UCSD-AML1 (cell line): Measurements from ENCODE around the gene LPGAT1.
"Not testable (repeated sequence)": the region's sequence is repeated elsewhere in the genome, so short reads cannot be mapped to it uniquely, and the experiment has no call there.

ENCODE experiments used
- DNase-seq: peaks from one replicate; lab custom pipeline; 2025; ENCODE audit not compliant: unreplicated experiment; lab: John Stamatoyannopoulos, UW

LPGAT1 gene

GRCh38 chr1:211736351-211736915, 94.1 kb downstream of the LPGAT1 start:
- DNase-seq: no peak

- no peak for DNase-seq
Observed at GRCh38 chr1:211735208-211736170, 95.1 kb downstream of the LPGAT1 start.

GRCh38 chr1:211734791-211735190, 95.8 kb downstream of the LPGAT1 start:
- no peak for DNase-seq

GRCh38 chr1:211734359-211734758, 96.2 kb downstream of the LPGAT1 start:
- DNase-seq: no peak

GRCh38 chr1:211732293-211732980, 98.1 kb downstream of the LPGAT1 start:
- no peak for DNase-seq

GRCh38 chr1:211731456-211732292, 98.9 kb downstream of the LPGAT1 start:
- no peak for DNase-seq

- DNase-seq: no peak
Observed at GRCh38 chr1:211730347-211730746, 100.2 kb downstream of the LPGAT1 start.

GRCh38 chr1:211729238-211729637, 101.3 kb downstream of the LPGAT1 start:
- no peak for DNase-seq

- DNase-seq: no peak
Observed at GRCh38 chr1:211726467-211726995, 104.0 kb downstream of the LPGAT1 start.

- no peak for DNase-seq
Observed at GRCh38 chr1:211724687-211725196, 105.8 kb downstream of the LPGAT1 start.

- no peak for DNase-seq
Observed at GRCh38 chr1:211723273-211723672, 107.3 kb downstream of the LPGAT1 start.

GRCh38 chr1:211722277-211723175, 108.0 kb downstream of the LPGAT1 start:
- DNase-seq: no peak

- not testable (repeated sequence) for DNase-seq
Observed at GRCh38 chr1:211716555-211716954, 114.0 kb downstream of the LPGAT1 start.

- no peak for DNase-seq
Observed at GRCh38 chr1:211715971-211716370, 114.6 kb downstream of the LPGAT1 start.

GRCh38 chr1:211714154-211714553, 116.4 kb downstream of the LPGAT1 start:
- no peak for DNase-seq

- DNase-seq: no peak
Observed at GRCh38 chr1:211713231-211713630, 117.3 kb downstream of the LPGAT1 start.

GRCh38 chr1:211711315-211711705, 119.3 kb downstream of the LPGAT1 start:
- DNase-seq: no peak

- DNase-seq: no peak
Observed at GRCh38 chr1:211710566-211711314, 119.8 kb downstream of the LPGAT1 start.

GRCh38 chr1:211708926-211709325, 121.6 kb downstream of the LPGAT1 start:
- no peak for DNase-seq
